Measurements from ENCODE around the gene ILF2. TPM values are rescaled to one million over a fixed set of nuclear protein-coding genes. Genes with fewer than 3 reads are reported as not detected.

Gene ILF2
- total RNA-seq, 1 donor from 2014 or later = 184 TPM

DNA sequence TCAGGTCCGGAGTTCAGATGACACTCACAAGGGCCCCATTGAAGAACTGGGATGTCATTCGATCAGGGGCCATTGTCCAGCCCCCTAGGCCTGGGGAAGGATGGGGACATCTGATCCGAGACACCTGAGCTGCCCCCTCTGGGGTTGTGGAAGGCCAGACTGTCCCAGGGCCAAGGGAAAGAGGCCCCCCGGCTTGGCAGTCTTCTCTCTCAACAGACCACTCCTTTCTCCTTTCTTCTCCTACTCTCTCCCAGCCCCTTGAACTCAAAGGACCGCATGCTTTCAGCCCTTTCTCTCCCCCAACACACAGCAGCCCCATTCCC lies 41.5 kb downstream of the ILF2 start:
- intact Hi-C loops (cut with micrococcal nuclease) = no loop called here

DNA sequence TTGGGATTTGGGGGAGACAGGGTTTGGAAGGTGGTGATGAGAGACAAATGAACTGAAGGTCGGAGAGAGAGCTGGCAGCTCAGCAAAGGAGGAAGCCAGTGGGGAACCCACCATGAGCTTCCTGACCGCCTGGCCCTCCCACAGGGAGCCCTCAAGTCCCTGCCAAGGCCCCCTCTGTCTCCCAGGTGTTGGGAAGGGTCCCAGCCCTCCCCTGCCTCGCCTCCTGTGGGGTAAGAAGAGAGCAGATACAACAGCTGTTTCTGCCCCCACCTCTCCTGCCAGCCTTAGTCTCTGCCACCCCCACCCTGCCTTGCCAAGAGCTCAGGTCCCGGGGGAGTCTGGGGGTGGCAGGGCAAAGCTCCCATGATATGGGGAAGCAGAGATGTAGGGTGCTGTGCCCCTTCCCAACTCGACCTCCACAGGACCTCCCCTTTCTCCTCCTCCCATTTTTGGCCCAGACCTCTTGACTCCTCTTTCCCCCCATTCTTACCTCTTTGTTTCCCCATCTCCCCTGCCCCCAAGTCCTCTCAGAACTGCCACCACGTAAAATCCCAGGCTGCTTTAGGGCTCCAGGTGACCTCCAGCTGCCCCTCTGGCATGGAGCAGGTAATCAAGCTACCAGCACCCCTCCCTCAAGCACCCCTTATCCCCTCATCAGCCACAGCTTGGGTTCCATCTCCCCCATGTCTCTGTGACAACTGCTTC lies 42.0 kb downstream of the ILF2 start:
- intact Hi-C loops (cut with micrococcal nuclease) = no loop called here

DNA sequence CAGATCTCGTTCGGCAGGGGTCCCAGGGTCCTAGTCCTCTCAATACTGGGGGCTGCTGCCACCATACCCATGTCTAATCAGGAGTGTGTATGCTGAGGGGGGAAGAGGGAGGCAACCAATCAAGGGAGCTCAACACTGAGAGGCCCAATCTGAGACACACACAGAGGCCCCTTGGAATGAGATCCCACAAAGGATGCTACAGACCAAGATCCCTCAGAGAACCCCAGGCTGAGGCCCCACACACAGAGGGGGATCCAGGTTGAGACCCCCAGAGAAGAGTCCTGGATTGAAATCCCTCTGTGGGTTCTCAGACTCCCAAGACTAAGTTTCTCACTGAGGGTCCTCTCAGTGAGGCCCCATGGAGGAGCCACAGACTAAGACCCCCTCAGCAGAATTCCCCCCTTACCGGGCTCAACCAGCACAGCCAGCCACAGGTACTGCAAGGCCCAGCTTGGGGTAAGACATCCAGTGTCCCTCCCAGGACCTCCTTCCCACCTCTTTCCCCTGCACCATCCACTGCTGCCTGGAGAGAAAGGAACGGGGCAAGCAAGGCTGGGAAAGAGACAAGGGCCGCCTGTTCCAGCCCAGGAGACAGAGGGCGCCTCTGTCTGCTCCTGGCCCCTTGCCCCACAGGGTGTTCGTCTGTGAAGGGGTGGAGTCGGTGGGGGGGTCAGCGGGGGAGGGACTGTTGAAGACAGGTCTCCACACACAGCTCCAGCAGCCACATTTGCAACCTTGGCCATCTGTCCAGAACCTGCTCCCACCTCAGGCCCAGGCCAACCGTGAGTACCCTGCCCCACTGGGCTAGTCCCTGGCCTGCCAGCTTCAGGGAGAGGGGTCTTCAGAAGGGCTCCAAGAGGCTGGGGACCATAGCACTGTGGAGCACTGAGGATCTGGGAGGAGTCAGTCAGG lies 42.8 kb downstream of the ILF2 start, which contains the start of gene S100A1:
Gene S100A1, plus strand, starts transcription at position 720 of the 912 bp plus-strand sequence. CDS start 2,088 bp downstream, outside the sequence.
- intact Hi-C loops (cut with micrococcal nuclease) = no loop called here

GRCh38 chr1:153626904-153627714 lies 43.7 kb downstream of the ILF2 start, which contains the start of gene S100A13:
TSS of gene S100A13 (minus strand) at chr1:153627505. CDS start at chr1:153626472, 1,033 bp downstream.
- intact Hi-C loops (cut with micrococcal nuclease) = no loop called here

DNA sequence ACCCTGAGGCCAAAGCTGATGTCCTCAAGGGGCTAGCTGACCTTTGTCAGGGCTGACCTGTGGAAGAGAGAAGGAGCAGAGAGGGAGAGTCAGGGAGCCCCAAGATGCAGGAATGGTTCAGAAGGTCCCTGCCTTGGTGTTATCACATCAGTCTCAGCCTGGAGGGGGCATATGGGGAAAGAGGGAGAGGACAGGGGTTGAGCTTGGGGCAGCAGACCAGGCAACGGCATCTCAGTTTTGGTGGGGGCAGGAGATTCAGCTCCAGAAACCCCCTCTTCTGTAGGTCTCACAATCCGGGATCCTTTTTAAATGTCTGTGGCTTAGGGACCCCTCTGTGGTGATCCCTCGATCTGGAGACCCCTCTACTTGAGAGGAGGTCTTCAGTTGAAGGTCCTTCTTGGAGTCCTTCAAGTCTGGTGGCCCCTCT lies 44.3 kb downstream of the ILF2 start:
- intact Hi-C loops (cut with micrococcal nuclease) = no loop called here

DNA sequence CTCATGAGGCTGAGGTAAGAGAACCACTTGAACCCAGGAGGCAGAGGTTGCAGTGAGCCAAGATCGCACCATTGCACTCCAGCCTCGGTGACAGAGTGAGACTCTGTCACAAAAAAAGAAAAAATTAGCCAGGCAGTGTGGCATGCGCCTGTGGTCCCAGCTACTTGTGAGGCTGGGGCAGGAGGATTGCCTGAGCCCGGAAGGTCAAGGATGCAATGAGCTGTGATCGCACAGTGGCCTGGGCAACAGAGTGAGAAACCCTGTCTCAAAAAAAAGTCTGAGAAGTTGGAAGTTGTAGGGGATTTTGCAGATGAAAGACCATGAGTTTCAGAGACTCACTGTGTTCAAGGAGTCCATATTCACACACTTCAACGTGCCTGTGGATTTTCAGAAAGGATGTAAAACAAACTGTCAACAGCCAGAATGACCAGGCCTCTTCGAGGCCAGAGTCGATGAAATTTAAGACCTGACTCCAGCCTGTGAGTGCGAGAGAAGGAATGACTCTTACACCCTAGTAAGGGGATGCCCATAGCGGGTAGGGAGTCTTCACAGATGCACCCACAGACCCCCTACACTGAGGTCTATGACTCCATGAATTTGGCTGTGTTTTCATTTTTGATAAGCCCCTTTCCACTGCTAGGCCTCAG lies 45.7 kb downstream of the ILF2 start:
- intact Hi-C loops (cut with micrococcal nuclease) = no loop called here

DNA sequence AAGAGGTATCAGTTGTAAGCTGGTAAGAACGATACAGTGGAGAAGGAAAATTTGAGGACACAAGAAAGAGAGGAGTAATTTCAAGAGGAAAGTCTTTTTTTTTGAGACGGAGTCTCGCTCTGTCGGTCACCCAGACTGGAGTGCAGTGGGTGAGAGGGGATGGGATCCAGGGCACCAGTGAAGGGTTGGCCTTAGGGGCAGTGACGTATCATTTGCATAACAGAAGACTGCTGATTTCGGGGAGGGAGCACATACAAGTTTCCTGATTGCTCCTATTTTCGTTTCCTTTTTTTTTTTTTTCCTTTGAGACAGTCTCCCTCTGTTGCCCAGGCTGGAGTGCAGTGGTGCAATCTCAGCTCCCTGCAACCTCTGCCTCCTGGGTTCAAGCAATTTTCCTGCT lies 47.7 kb downstream of the ILF2 start:
- intact Hi-C loops (cut with micrococcal nuclease) = no loop called here

DNA sequence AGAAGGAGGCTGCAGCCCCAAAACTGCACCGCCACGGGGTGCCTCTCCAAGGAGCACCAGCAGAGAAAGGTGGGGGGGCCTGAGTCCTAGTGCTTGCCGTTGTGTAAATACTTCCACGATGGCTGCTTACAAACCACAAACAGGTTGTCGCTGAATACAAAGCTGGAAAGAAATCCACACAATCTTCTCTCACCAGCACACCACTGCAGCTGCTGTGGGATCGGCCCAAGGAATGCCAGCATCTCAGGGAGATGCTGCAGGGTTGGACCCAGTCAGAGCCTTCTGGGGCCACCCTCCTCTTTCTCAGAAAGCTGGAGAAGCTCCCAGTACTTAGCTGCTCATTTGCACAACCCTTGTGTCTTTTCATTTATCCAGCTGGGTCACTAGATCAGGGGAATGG lies 51.6 kb downstream of the ILF2 start:
- intact Hi-C loops (cut with micrococcal nuclease) = no loop called here

GRCh38 chr1:153617663-153618062 lies 53.1 kb downstream of the ILF2 start:
- intact Hi-C loops (cut with micrococcal nuclease) = loop anchor here (1.0 kb wide), 5 partner anchors 45 to 265 kb away; no protein-coding TSS in a partner anchor

DNA sequence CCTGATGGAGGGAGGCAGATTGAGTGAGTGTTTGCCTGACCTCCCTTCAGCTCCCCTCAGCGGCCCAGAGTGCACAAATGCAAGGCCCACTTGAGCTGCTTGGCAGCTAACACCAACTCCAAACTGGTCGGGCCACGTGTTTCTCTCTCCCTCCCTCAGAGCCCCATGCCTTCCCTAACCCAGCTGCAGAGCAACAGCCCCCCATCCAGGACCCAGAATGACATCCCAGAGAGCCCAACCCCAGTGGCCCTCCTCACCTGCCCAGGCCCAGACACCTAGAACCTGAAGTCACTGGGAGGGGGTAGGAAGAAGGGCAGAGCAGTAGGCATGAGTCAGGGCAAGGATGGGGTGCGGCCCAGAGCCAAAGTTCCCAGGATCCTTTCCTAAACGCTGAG lies 53.9 kb downstream of the ILF2 start:
- intact Hi-C loops (cut with micrococcal nuclease) = loop anchor here (1.0 kb wide), 5 partner anchors 45 to 265 kb away; no protein-coding TSS in a partner anchor

- intact Hi-C loops (cut with micrococcal nuclease) = no loop called here
These were observed 54.5 kb downstream of the ILF2 start, which contains the start of gene S100A14 for GRCh38 chr1:153616144-153616916. TSS of gene S100A14 (minus strand) at chr1:153616325. CDS start at chr1:153615858, 467 bp downstream.

- intact Hi-C loops (cut with micrococcal nuclease) = no loop called here
These were observed 55.4 kb downstream of the ILF2 start for GRCh38 chr1:153615406-153615805.

GRCh38 chr1:153614906-153615305 lies 55.9 kb downstream of the ILF2 start:
- intact Hi-C loops (cut with micrococcal nuclease) = no loop called here

DNA sequence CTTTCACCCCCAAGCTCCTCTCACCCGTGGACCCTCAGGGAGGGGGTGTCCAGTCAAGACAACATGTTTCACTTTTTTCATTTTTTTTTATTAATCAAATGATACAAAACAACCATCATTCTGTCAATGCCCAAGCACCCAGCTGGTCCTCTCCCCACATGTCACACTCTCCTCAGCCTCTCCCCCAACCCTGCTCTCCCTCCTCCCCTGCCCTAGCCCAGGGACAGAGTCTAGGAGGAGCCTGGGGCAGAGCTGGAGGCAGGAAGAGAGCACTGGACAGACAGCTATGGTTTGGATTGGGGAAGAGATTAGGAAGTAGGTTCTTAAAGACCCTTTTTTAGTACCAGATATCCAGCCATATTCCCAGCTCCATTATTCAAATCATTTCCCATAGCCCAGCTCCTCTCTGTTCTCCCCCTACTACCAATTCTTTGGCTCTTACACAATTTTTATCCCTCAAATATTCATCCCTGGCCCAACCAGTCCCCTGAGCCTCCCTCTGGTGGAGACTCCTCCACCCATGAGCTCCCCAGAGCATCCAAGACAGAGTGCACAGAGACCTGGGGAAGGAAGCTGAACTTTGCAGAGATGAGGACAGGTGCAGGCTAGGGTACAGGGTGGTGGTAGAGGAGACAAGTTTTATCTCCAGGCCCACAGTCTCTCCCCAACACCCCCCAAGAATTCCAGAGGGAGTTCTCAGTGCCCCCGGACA lies 56.4 kb downstream of the ILF2 start:
- intact Hi-C loops (cut with micrococcal nuclease) = no loop called here

DNA sequence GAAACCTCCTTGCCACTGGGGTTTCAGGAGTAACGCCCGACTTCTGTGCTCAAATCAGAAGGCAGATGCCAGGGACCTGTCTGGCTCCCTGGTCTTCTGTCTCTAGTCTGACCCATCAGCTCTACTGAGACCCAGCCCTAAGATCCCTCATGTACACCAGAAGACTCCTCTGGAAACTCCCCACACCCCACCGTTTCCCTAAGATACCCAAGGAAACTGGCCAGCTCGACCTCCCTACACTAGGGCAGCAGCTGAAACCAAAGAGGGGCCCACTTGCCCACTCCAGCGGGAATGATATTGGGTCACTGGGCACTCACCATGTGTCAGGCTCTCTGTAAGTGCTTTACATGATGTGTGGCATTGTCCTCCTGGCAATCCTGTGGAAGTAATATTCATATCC lies 57.4 kb downstream of the ILF2 start:
- intact Hi-C loops (cut with micrococcal nuclease) = no loop called here

GRCh38 chr1:153612755-153613331 lies 58.0 kb downstream of the ILF2 start, which contains the start of gene S100A16:
TSS of gene S100A16 (minus strand) at chr1:153613137. CDS start at chr1:153608151, 4,986 bp downstream.
- intact Hi-C loops (cut with micrococcal nuclease) = no loop called here

GRCh38 chr1:153612111-153612754 lies 58.6 kb downstream of the ILF2 start:
- intact Hi-C loops (cut with micrococcal nuclease) = no loop called here

Data from T-helper 1 cell treated with Interleukin-12 subunit alpha and Interleukin-12 subunit beta and Interleukin-4 antibody, amounts not matched to agents 30 ng/mL and 1 ng/mL, for 36 hours (primary cell).